GM18508 (cell line): Measurements from ENCODE around the gene PRR35.

ENCODE experiments used
- ATAC-seq: cut with Tn5 transposase; IDR thresholded peaks from one replicate; pipeline ENCODE4 v1.9.1; 2021; ENCODE audit warnings: moderate number of reproducible peaks; ENCODE audit not compliant: insufficient read depth, unreplicated experiment

Gene PRR35

DNA sequence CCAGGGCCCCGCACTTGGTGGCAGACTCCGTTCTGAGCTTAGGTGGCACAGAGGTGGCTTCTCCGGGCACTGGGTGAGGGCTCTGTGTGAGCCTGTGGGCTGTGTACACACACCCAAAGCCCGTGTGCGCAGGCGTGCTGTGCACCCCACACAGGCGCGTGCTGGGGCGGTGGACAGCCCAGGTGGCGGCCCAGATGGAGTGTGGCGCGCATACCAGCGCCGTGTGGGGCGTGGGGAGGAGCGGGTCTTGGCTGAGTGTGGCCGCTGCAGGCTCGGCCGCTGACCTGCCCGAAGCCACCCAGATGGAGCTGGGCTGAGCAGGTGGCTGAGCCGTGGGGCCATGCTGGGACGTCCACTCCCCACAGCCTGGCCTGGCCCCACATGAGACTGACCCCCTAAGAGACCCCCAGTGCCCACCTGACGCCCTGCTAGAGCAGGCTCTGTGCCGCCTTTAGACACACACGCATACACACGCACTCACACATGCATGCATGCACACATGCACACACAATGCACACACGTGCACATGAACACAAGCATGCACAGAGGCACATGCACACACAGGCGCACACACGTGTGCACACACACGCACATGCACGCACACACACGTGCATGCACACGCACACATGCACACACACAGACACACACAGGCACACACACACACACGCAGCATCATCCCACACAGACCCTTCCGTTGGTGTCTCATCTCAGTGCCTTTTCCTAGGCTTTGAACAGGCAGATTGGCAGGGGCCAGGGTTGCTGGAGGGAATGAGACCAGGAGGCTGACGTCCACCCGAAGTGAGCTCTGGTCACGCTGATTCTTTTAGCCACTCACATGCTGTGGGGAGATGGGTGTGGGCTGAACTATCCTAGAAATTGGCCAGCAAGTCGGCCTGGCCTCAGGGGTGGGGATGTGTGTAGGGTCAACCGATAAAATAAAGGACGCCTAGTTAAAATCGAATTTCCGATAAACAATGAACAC is 2.1 kb downstream of the PRR35 start:
- no peak for ATAC-seq

DNA sequence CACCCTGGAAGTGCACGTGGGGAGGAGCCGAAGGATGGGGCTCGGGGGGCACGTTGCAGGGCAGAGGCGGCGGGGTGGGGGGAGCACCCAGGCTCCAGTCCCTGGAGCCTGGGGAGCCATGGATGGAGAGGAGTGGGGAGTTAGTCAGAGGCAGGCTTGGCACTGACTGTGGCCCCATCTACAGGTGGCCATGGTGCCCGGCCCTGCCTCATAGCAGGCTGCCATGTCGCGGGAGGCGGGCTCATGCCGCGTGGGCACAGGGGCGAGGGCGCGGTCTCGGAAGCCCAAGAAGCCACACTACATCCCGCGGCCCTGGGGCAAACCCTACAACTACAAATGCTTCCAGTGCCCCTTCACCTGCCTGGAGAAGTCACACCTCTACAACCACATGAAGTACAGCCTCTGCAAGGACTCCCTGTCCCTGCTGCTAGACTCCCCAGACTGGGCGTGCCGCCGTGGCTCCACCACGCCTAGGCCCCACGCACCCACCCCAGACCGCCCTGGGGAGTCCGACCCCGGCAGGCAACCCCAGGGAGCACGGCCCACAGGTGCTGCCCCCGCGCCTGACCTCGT is 3.0 kb downstream of the PRR35 start:
- ATAC-seq = no peak

DNA sequence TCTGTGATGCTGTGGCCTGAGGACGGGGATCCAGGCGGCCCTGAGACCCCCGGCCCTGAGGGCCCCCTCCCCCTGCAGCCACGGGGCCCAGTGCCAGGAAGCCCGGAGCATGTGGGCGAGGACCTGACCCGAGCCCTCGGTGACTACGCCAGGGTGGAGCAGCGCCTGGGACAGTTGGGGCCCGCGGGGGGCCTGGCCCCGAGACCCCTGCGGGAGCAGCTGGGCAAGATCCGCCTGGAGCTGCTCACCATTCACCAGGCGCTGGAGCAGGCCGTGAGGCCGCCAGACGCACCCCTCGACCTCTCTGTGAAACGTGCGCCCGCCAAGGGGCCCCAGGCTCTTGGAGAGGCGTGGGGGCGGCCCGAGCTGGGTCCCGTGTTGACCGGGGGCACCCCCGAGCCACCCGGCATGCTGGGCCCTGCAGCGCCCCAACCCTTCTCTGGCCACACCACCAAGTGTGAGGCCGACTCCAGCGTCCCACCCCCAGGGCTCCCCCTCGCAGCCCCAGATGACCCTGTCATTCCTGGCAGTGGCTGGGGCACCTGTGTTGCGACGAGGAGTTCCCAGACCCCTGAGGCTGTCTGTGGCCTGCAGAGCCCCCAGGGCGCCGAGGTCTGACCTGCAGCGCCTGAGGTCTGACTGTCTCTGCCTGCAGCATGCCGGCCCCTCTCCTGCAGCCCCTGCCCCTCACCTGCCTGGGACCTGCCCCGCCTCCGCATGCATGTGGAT is 4.7 kb downstream of the PRR35 start:
- no peak for ATAC-seq

DNA sequence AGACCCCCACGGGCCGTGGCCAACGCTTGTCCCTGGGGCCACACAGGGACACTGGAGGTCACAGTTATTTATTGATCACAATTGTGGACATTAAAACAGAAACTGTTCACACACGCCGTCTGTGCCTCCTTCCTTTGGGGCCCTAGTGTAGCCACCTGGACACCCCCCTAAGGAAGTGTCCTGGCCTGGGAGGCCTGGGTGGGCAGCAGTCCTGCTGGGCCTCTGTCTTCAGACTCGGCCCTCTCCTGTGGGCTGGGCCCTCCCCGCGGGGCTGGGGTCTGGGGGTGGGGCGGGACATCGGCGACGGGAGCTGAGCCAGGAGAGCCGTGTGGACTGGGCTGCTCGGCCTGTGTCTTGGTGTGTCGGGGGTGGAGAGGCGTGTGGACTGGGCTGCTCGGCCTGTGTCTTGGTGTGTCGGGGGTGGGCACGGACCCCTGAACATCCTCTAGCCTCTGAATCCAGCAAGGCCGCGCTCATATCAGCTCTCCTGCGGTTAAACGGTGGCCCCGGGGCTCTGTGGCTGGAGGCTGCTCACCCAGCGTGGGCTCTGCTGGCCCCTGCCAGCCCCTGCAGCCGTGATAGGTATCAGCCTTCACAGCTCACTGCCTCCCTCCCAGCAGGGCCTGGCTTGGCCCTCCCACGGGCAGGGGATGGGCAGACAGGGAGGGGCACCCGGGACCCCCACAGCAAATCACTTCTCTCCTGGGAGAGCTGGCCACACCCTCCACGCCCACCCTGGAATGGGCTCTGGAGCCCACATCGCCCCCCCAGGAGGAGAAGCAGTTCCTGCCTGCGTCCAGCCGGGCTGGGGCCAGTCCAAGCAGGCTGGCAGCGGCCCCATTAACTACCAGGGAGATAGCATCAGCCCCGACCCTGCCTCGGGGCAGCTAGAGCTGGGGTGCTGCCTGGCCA is 5.5 kb downstream of the PRR35 start:
- ATAC-seq = no peak

DNA sequence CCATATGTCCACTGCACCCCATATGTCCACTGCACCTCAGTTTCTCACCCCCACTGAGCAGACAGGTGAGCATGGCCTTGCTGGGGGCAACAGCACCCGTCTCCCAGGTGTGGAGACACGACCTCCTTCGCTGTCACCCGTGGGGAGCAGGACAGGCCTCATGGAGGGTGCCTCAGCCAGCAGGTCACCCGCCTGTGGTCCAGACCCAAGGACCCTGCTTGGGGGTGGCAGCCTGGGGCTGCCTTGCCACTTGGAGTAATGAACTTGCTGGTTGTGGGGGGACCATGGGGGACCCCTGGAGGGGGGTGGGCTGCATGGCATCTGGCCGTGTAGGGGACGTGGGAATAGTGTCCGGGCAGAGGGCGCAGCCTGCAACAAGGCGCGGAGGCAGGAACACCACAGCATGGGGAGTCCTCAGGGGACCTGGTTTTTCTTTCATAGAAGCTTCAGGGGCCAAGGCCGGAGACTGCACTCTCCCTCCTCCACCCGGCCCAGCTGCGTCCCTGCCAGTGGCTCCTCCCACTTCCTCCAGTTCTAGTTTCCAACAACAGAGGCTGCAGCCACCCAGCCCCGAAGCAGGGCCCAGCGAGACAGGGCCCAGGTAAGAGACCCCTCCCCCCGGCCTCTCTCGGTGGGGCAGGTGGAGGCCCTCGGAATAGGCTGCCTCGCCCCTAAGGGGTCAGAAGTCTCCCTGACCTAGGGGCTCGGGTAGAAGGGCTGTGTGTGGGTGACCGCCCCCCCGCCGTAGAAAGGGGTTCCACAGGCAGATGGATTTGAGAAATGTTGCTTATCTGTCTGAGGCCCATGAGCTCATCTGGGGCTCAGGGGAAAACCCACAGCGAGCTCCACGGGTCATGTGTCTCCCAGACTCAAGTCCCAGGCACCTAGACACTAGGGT is 6.5 kb downstream of the PRR35 start, which contains the start of gene NHLRC4:
Gene NHLRC4, plus strand, starts transcription at position 531 of the 898 bp plus-strand sequence. CDS start 1,043 bp downstream, outside the sequence.
- ATAC-seq = no peak

DNA sequence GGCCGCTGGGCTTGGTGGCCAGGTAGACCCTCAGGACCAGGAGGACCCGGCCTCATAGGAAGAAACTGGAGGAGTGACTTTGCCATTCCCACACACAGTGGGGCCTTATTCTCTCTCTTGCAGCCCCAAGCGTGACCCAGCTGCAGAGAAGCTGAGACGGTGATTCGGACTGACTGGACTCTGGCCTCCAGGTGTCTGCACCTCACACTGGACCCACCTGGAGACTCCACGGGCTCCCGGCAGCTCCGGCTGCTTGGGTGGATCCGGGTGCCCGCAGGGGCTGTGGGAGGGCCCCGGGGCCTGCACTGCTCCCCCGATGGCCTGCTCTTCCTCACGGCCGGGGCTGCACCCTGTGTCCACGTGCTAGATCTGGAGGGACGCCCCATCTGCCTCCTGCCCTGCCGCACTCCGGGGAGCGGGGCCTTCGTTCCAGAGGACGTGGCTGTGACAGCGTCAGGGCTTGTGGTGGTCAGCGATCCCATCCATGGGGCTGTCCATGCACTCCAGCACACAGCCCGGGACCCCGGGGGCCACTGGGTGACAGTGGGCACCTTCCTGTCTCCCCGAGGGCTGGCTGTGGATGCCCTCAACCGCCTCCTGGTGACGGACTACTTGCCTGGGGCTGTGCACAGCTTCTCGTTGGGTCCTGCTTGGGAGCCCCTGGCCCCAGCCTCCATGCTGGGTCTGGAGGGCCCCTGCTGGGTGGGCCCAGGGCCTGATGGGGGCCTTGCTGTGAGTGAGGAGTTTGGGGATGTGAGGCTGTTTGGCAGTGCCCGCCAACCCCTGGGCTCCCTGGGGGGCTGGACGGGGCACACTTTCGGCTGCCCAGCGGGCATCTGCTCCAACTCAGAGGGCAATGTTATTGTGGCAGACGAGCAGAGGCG is 7.4 kb downstream of the PRR35 start:
- no peak for ATAC-seq

DNA sequence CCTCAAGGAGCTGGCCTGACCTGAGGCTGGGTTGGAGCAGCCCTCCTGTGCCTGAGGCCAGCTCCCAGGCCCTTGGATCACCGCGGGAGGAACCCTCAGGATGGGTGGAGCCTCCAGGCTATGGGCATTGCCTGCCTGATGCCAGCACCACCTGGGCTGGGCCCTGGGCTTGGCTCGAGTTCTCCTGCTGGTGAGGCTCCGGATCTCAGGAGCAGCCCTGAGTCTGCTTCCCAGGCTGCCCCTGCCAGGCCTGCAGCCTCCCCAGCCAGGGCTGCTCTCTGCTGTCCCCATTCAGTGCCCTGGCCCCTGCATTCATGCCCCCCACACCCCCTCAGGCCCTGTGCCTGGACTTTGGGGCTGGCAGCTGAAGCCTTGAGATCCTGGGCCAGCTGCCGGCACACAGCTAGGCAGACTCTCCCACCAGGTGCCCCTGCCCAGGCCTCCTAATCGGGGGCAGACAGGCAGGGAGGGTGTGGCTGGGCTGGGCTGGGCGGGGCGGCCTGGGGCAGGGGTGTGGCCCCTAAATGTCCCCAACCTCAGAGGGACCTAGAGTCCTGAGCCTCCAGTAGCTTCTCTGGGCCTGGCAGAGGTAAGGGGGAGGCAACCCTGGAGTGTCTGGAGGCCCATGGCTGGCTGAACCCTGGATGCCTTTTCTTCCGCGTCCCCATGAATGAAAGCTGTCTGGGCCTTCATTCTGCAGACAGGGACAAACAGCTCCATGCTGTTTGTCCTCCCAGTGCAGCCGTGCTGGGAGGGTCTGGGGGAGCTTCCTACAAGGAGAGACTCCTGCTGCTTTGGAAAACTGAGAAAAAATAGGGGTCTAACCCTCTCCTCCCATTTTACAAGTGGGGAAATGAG is 8.4 kb downstream of the PRR35 start:
- ATAC-seq = no peak

DNA sequence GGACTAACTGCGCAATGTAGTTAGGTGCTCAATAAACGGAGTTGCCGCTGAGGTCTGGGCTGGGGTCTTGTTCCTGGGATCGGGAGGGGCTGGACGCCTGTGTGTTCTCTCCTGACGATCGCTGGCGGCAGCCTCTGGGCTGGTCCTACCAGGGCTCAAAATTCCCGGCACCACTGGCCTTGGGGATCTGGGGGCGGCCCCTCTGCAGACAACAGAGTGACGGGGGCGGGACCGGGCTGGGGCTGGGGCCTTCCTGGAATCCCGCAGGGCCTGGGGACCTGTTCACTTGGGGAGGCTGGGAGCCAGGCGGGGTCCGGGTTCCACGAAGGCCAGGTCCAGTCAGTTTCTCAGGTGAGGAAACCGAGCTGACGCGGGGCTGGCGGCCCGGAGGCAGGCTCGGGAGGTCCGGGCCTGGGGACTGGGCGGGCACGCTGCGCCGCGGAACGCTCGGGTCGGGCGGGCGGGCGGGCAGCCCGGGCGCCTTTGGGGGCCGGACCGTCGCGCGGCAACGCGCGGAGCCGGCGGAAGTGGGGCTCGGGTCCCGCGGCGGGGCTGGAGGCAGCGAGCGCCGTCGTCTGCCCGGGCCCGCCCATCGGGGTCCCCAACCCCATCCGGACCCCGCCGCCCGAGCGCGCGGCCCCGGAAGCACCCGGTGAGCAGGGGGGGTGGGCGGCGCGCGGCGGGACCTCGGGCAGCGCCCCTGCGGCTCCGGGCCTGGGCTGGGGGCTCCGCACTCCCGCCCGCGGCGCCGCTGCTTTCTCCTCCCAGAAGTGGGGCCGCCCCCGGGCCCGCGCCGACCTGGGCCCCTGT is 9.5 kb downstream of the PRR35 start, which contains the start of gene PIGQ:
Gene PIGQ, plus strand, starts transcription at position 524 of the 810 bp plus-strand sequence. CDS start 4,107 bp downstream, outside the sequence.
- no peak for ATAC-seq

DNA sequence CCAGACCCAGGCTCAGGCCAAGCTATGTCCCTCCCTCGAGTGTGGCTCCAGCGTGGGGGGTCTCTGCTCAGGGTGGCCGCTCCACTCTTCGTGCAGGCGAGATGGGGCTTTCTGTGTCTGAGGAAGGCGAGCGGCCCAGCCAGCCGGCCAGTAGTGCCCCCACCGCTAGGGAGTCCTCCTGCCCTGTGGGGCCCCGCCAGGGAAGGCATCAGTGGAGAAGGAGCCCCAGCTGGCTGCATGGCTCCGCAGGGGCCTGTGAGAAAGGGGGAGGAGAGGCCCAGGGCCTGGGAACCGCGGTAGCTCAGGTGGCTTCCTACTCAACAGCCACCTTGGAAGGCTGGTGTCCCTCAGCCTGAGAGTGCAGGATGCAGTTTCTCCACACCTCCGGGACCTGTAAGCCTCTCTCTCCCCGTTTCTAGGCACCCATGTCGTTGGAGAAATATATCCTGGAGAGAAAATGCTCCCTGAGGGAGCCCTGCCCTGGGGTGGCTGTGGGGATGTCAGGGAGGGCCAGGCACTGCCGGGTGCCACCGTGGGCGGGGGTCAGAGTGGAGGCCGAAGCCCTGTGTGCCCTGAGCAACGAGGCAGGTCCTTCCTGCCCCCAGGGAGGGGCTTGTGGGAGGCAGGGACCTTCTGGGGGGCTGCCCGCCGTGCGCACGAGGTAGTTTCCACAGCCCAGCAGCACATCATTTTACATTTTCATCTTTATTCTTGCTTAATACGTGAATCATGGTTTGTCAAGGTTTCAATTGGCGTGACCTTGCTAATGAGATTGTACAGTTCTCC is 12.9 kb downstream of the PRR35 start:
- no peak for ATAC-seq

DNA sequence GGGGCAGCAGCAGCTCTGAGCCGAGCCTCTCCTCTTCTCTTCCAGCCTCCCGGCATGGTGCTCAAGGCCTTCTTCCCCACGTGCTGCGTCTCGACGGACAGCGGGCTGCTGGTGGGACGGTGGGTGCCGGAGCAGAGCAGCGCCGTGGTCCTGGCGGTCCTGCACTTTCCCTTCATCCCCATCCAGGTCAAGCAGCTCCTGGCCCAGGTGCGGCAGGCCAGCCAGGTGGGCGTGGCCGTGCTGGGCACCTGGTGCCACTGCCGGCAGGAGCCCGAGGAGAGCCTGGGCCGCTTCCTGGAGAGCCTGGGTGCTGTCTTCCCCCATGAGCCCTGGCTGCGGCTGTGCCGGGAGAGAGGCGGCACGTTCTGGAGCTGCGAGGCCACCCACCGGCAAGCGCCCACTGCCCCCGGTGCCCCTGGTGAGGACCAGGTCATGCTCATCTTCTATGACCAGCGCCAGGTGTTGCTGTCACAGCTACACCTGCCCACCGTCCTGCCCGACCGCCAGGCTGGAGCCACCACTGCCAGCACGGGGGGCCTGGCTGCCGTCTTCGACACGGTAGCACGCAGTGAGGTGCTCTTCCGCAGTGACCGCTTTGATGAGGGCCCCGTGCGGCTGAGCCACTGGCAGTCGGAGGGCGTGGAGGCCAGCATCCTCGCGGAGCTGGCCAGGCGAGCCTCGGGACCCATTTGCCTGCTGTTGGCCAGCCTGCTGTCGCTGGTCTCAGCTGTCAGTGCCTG is 14.0 kb downstream of the PRR35 start:
- no peak for ATAC-seq

DNA sequence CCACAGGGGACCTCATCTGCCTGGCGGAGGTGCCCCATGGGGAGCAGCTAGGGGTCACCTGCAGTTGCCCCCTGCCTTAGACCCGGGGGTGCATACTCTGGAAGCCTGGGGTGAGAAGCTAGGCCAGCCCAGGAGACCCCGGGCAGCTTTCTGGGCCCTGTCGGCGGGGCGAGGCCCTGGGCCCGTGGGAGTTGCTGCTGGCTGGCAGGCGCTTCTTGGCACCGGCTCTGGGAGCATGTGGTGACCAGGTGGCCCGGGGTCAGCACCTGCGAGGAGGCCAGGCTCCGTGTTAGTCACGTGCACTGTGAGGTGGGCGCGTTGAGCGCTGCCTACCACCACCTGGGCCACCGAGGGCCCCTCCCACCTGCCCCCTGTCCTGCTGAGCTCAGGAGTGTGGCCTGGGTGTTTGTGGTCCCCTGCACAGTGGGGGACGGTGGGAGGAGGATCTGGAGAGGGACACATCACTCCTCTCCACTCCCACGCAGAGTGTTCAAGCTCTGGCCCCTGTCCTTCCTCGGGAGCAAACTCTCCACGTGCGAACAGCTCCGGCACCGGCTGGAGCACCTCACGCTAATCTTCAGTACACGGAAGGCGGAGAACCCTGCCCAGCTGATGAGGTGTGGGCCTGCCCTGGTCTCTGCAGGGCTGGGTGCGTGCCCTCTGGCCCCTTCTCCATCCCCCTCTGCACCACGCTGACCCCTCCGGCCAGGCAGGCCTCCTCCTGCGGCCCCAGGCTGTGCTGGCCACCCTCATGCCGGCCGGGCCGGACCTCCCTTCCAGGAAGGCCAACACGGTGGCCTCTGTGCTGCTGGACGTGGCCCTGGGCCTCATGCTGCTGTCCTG is 15.4 kb downstream of the PRR35 start:
- no peak for ATAC-seq

DNA sequence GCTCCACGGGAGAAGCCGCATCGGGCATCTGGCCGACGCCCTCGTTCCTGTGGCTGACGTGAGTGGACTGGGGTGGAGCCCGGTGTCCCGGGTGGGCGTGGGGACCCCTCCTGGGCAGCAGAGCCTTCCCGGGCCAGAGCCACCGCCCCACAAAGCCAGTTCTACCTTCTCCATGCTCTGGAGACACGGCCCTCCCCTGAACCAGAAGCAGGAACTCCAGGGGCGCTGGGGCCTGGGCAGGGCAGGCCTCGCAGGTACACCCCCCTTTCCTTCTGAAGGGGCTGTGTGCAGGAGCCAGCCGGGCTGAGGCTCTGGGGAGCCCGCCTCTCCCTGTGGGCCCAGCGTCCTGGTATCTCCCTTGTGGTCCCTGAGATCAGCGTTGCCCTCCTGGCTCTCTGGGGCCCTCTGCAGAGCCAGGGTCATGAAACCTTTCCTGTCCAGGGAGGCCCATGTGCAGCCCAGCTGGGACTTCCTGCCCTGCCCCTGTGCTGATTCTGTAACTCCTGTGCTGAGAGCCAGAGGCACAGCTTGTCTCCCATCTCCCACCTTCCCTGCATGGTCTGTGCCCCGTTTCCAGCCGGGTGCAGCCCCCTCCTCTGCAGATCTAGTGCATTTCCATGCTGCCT is 16.1 kb downstream of the PRR35 start:
- no peak for ATAC-seq

DNA sequence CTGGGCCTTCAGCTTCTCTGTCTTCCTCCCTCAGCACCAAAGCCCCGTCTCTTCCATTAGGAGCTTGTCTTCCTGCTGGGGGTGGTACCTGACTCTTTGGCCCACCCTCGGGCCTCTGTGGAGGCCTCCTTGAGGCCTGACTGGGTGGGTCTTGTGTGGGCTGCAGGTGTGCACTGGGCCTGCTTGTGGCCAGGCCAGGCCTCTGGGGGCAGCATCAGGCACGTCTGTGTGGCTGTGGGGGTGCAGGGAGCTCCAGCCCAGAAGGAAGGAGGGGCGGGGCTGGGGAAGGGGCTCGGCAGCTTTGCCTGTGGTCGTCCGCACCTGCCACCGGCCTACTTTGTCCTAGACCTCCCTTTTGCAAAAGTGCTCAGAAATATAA is 16.6 kb downstream of the PRR35 start:
- ATAC-seq = no peak
